Activated CD4-positive, alpha-beta memory T cell treated with anti-CD3 and anti-CD28 coated beads, Interleukin-2, amount 10 ng/mL, durations not matched to agents 7 days and 5 days (primary cell): ENCODE results near the gene PAMR1. TPM values are rescaled to one million over a fixed set of nuclear protein-coding genes. Genes with fewer than 3 reads are reported as not detected.

Source experiments
- CTCF ChIA-PET: fragments of 350-600 bp; sonication (Branson Sonifier 250); formaldehyde crosslinking; loops from one replicate; lab custom pipeline; 2021; ENCODE audit warnings: antibody characterized with exemption, inconsistent platforms; lab: Charles Lee
- POLR2A ChIA-PET: fragments of 350-600 bp; sonication (Branson Sonifier 250); formaldehyde crosslinking; loops from one replicate; lab custom pipeline; 2021; ENCODE audit warnings: antibody characterized with exemption; lab: Charles Lee
- DNase-seq: peaks from one replicate; pipeline ENCODE4 v3.0.0-alpha.2; 2020
- H3K27ac Mint-ChIP-seq: one replicate; pipeline ENCODE4 v1.8.0; 2021; ENCODE audit warnings: mild to moderate bottlenecking, mixed read lengths
- H3K27me3 Mint-ChIP-seq: one replicate; pipeline ENCODE4 v1.8.0; 2021; ENCODE audit warnings: mixed read lengths
- H3K36me3 Mint-ChIP-seq: one replicate; pipeline ENCODE4 v1.8.0; 2021; ENCODE audit warnings: low read depth, mixed read lengths
- H3K4me1 Mint-ChIP-seq: one replicate; pipeline ENCODE4 v1.8.0; 2021; ENCODE audit warnings: mixed read lengths
- H3K4me3 Mint-ChIP-seq: one replicate; pipeline ENCODE4 v1.8.0; 2021; ENCODE audit warnings: mild to moderate bottlenecking, mixed read lengths
- H3K9me3 Mint-ChIP-seq: one replicate; pipeline ENCODE4 v1.8.0; 2021; ENCODE audit warnings: mixed read lengths
- total RNA-seq, 2 experiments: library from RNA; stranded (reverse); gene quantifications; one replicate each; pipeline ENCODE4 v1.2.3, GENCODE V29; 2021

PAMR1 gene
- total RNA-seq, 2 experiments from 2014 or later: not detected

- no peak overlapping the region for H3K4me3 Mint-ChIP-seq
These were observed 42.1 kb downstream of the PAMR1 start for GRCh38 chr11:35483131-35483820.

GRCh38 chr11:35479731-35480130 is 45.7 kb downstream of the PAMR1 start:
- POLR2A ChIA-PET: no interaction called here

More at GRCh38 chr11:35483131-35483820, 42.1 kb downstream of the PAMR1 start:
- Mint-ChIP-seq H3K4me1 (no peaks in the 10 kb centered on the region), H3K36me3 (no peaks in the 10 kb centered on the region), H3K27me3 (peaks cover 57% of the 10 kb centered on the region), H3K9me3 (peaks cover 10% of the 10 kb centered on the region), H3K27ac (no peak overlapping the region)
- no peak for DNase-seq
- ChIA-PET POLR2A (no interaction called here), CTCF (no interaction called here)

GRCh38 chr11:35478471-35479091 is 46.8 kb downstream of the PAMR1 start:
- Mint-ChIP-seq H3K27ac (no peak overlapping the region), H3K4me3 (no peak overlapping the region), H3K27me3 (peaks cover 46% of the 10 kb centered on the region), H3K9me3 (peaks cover 10% of the 10 kb centered on the region), H3K36me3 (no peaks in the 10 kb centered on the region), H3K4me1 (no peaks in the 10 kb centered on the region)
- POLR2A ChIA-PET: no interaction called here
- CTCF ChIA-PET: no interaction called here
- no peak for DNase-seq

More at GRCh38 chr11:35479731-35480130, 45.7 kb downstream of the PAMR1 start:
- DNase-seq: no peak
- CTCF ChIA-PET: no interaction called here
- Mint-ChIP-seq H3K4me3 (no peak overlapping the region), H3K4me1 (no peaks in the 10 kb centered on the region), H3K36me3 (no peaks in the 10 kb centered on the region), H3K9me3 (peaks cover 10% of the 10 kb centered on the region), H3K27ac (no peak overlapping the region), H3K27me3 (peaks cover 55% of the 10 kb centered on the region)

- no peak for DNase-seq
- no peak overlapping the region for H3K27ac Mint-ChIP-seq
- ChIA-PET CTCF (interaction anchor here (1.0 to 1.3 kb wide), 2 partner anchors 8 to 10 kb away, joined by 3 to 5 read pairs; no protein-coding TSS in a partner anchor), POLR2A (no interaction called here)
- no peaks in the 10 kb centered on the region for H3K4me1 Mint-ChIP-seq
- H3K27me3 Mint-ChIP-seq: peaks cover 40% of the 10 kb centered on the region
- no peaks in the 10 kb centered on the region for H3K36me3 Mint-ChIP-seq
- peaks cover 8% of the 10 kb centered on the region for H3K9me3 Mint-ChIP-seq
- H3K4me3 Mint-ChIP-seq: no peak overlapping the region
These were observed 47.5 kb downstream of the PAMR1 start for GRCh38 chr11:35477901-35478300.

GRCh38 chr11:35474688-35475087 is 50.7 kb downstream of the PAMR1 start:
- Mint-ChIP-seq H3K9me3 (no peaks in the 10 kb centered on the region), H3K4me1 (no peaks in the 10 kb centered on the region), H3K4me3 (no peak overlapping the region), H3K27me3 (peaks cover 34% of the 10 kb centered on the region), H3K36me3 (no peaks in the 10 kb centered on the region), H3K27ac (no peak overlapping the region)
- ChIA-PET CTCF (no interaction called here), POLR2A (no interaction called here)
- no peak for DNase-seq

GRCh38 chr11:35473795-35474374 is 51.5 kb downstream of the PAMR1 start:
- H3K4me1 Mint-ChIP-seq: no peaks in the 10 kb centered on the region
- no peaks in the 10 kb centered on the region for H3K36me3 Mint-ChIP-seq
- no peak overlapping the region for H3K27ac Mint-ChIP-seq
- CTCF ChIA-PET: no interaction called here
- H3K9me3 Mint-ChIP-seq: no peaks in the 10 kb centered on the region
- POLR2A ChIA-PET: no interaction called here
- no peak for DNase-seq
- H3K4me3 Mint-ChIP-seq: no peak overlapping the region
- H3K27me3 Mint-ChIP-seq: peaks cover 35% of the 10 kb centered on the region

- no peaks in the 10 kb centered on the region for H3K4me1 Mint-ChIP-seq
- H3K27ac Mint-ChIP-seq: no peak overlapping the region
- DNase-seq: no peak
- CTCF ChIA-PET: no interaction called here
- no peak overlapping the region for H3K4me3 Mint-ChIP-seq
- POLR2A ChIA-PET: no interaction called here
- H3K9me3 Mint-ChIP-seq: no peaks in the 10 kb centered on the region
- peaks cover 30% of the 10 kb centered on the region for H3K27me3 Mint-ChIP-seq
- no peaks in the 10 kb centered on the region for H3K36me3 Mint-ChIP-seq
These were observed 54.8 kb downstream of the PAMR1 start for GRCh38 chr11:35470616-35471015.

- H3K4me3 Mint-ChIP-seq: no peak overlapping the region
- no peak overlapping the region for H3K27ac Mint-ChIP-seq
- ChIA-PET CTCF (no interaction called here), POLR2A (interaction anchor here (0.6 kb wide), 1 partner anchor 1785 kb away, joined by 3 read pairs; no protein-coding TSS in a partner anchor)
- H3K9me3 Mint-ChIP-seq: no peaks in the 10 kb centered on the region
- H3K27me3 Mint-ChIP-seq: peaks cover 35% of the 10 kb centered on the region
- no peaks in the 10 kb centered on the region for H3K4me1 Mint-ChIP-seq
- H3K36me3 Mint-ChIP-seq: no peaks in the 10 kb centered on the region
- DNase-seq: no peak
These were observed 59.4 kb downstream of the PAMR1 start for GRCh38 chr11:35466058-35466457.

GRCh38 chr11:35464308-35464707 is 61.1 kb downstream of the PAMR1 start:
- no peaks in the 10 kb centered on the region for H3K9me3 Mint-ChIP-seq
- no peaks in the 10 kb centered on the region for H3K4me1 Mint-ChIP-seq
- ChIA-PET POLR2A (no interaction called here), CTCF (no interaction called here)
- no peaks in the 10 kb centered on the region for H3K36me3 Mint-ChIP-seq
- no peak for DNase-seq
- no peak overlapping the region for H3K4me3 Mint-ChIP-seq
- H3K27ac Mint-ChIP-seq: no peak overlapping the region
- H3K27me3 Mint-ChIP-seq: peaks cover 28% of the 10 kb centered on the region

GRCh38 chr11:35463331-35463751 is 62.1 kb downstream of the PAMR1 start:
- no peaks in the 10 kb centered on the region for H3K4me1 Mint-ChIP-seq
- ChIA-PET POLR2A (no interaction called here), CTCF (no interaction called here)
- H3K36me3 Mint-ChIP-seq: no peaks in the 10 kb centered on the region
- no peak overlapping the region for H3K4me3 Mint-ChIP-seq
- no peak for DNase-seq
- no peaks in the 10 kb centered on the region for H3K9me3 Mint-ChIP-seq
- H3K27ac Mint-ChIP-seq: no peak overlapping the region
- peaks cover 28% of the 10 kb centered on the region for H3K27me3 Mint-ChIP-seq

GRCh38 chr11:35461917-35462538 is 63.4 kb downstream of the PAMR1 start:
- ChIA-PET POLR2A (no interaction called here), CTCF (no interaction called here)
- H3K27ac Mint-ChIP-seq: no peak overlapping the region
- DNase-seq: no peak
- no peaks in the 10 kb centered on the region for H3K4me1 Mint-ChIP-seq
- peaks cover 25% of the 10 kb centered on the region for H3K27me3 Mint-ChIP-seq
- H3K4me3 Mint-ChIP-seq: no peak overlapping the region
- H3K36me3 Mint-ChIP-seq: no peaks in the 10 kb centered on the region
- no peaks in the 10 kb centered on the region for H3K9me3 Mint-ChIP-seq

- CTCF ChIA-PET: no interaction called here
- no peak overlapping the region for H3K27ac Mint-ChIP-seq
- no peak overlapping the region for H3K4me3 Mint-ChIP-seq
- no peaks in the 10 kb centered on the region for H3K9me3 Mint-ChIP-seq
- H3K4me1 Mint-ChIP-seq: no peaks in the 10 kb centered on the region
- peaks cover 23% of the 10 kb centered on the region for H3K27me3 Mint-ChIP-seq
- POLR2A ChIA-PET: no interaction called here
- no peak for DNase-seq
- no peaks in the 10 kb centered on the region for H3K36me3 Mint-ChIP-seq
These were observed 65.9 kb downstream of the PAMR1 start for GRCh38 chr11:35459489-35459888.

GRCh38 chr11:35458846-35459245 is 66.6 kb downstream of the PAMR1 start:
- no peak overlapping the region for H3K27ac Mint-ChIP-seq
- DNase-seq: no peak
- H3K27me3 Mint-ChIP-seq: peaks cover 20% of the 10 kb centered on the region
- ChIA-PET POLR2A (no interaction called here), CTCF (no interaction called here)
- no peaks in the 10 kb centered on the region for H3K36me3 Mint-ChIP-seq
- H3K4me1 Mint-ChIP-seq: no peaks in the 10 kb centered on the region
- H3K4me3 Mint-ChIP-seq: no peak overlapping the region
- H3K9me3 Mint-ChIP-seq: no peaks in the 10 kb centered on the region
